ENCODE measurements around the gene FAF1.
A peak's percentile ranks its signal among the peaks of the same experiment; 100 is the strongest.

Gene FAF1

DNA sequence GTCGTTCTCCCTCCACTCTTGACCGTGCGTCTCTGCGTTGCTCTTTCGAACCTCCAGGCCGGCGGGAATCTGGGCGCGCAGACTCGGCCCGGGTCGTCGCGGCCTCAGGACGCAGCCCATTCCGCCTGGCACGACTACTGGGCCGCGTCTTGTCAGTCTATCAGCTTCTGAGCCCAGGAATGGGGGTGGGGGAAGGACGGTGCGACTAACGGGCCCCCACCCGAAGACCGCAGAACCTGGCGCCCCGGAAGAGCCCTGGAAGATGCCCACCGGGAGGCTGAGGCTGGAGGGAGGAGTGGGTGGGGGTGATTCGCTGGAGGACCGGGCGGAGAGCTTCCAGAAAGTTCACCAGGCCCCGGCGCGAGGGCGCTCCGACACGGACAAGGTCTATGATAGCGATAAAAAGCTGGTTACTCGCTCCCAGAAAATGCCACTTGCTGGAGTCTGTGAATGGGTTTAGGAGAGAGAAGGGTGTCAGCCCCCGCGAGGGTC is 535.1 kb downstream of the FAF1 start:
- TF ChIP-seq, protein P1, sequence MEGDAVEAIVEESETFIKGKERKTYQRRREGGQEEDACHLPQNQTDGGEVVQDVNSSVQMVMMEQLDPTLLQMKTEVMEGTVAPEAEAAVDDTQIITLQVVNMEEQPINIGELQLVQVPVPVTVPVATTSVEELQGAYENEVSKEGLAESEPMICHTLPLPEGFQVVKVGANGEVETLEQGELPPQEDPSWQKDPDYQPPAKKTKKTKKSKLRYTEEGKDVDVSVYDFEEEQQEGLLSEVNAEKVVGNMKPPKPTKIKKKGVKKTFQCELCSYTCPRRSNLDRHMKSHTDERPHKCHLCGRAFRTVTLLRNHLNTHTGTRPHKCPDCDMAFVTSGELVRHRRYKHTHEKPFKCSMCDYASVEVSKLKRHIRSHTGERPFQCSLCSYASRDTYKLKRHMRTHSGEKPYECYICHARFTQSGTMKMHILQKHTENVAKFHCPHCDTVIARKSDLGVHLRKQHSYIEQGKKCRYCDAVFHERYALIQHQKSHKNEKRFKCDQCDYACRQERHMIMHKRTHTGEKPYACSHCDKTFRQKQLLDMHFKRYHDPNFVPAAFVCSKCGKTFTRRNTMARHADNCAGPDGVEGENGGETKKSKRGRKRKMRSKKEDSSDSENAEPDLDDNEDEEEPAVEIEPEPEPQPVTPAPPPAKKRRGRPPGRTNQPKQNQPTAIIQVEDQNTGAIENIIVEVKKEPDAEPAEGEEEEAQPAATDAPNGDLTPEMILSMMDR (IDR thresholded peaks at IDR 0.05) = no peak
- no peaks in the 10 kb centered on the region for H3K36me3 Mint-ChIP-seq (ENCODE audit: low read depth)
- H3K9me3 Mint-ChIP-seq = peaks cover 10% of the 10 kb centered on the region
- no peak overlapping the region for H3K27ac Mint-ChIP-seq
- peaks cover 27% of the 10 kb centered on the region for H3K4me1 Mint-ChIP-seq
- H3K27me3 Mint-ChIP-seq (ENCODE audit: low read depth, poor library complexity) = peaks cover 100% of the 10 kb centered on the region
- peak; percentile 20 for DNase-seq
- peak overlapping the region; percentile 50 for H3K4me3 Mint-ChIP-seq

DNA sequence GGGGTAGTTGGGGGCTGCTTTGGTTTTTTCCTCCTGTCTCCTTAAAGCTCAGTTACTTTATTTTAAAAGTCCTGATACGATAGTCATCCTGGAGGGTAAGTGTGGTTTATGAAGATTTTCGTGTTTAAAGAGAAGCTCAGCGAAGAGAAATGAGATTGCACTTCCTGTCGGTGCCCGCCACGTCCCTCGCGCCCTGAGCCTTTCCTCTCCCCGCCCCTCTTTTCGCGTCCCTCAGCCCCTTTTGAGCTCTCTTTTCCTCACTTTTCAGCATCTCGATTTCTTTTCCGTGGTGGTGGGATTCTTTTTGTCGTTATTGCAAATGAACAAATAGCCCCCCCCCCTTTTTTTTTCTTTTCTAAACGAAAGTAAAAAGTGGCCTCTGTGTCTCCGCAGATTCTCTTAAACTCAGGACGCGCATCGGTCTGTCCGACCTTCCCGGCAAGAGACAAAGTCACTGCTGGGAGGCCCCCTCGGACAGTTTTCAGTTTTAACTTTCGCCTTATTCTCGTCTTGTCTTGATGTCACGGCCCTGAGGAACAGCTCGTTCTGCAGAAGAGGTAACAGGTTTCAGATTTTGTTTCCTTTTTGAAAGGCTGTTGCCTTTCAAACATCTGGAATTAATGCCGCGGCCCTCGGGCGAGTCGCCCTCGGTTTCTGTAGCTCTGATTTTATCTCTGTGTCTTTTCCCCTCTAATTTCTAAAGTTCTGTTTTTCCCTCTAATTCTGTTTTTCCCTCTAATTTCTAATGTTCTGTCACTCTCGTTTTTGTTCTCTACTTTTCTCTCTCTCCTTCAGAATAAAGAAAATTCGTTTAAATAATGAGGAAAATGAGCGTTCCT is 535.8 kb downstream of the FAF1 start:
- H3K4me3 Mint-ChIP-seq = peak overlapping the region; percentile 50
- peaks cover 100% of the 10 kb centered on the region for H3K27me3 Mint-ChIP-seq (ENCODE audit: low read depth, poor library complexity)
- peaks cover 10% of the 10 kb centered on the region for H3K9me3 Mint-ChIP-seq
- TF ChIP-seq, protein P1 (IDR thresholded peaks at IDR 0.05) = no peak
- peaks cover 27% of the 10 kb centered on the region for H3K4me1 Mint-ChIP-seq
- no peak overlapping the region for H3K27ac Mint-ChIP-seq
- DNase-seq = no peak
- H3K36me3 Mint-ChIP-seq (ENCODE audit: low read depth) = no peaks in the 10 kb centered on the region

DNA sequence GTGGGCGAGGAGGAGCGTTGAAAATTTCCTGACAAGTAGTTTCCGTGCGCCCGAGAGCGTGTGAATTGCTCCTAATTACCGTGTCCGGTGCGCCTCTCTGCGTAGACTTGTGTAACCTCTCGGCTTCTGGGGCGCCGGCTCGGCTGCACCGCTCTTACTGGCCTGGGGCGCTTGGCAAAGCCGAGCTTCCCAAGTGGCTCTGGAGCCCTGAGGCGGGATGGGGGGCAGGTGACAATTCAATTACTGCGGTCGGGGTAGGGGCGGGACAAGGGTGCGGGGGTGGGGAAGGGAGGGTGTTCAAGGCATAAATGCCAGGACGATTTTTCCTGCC is 536.4 kb downstream of the FAF1 start:
- Mint-ChIP-seq H3K36me3 (ENCODE audit: low read depth) (no peaks in the 10 kb centered on the region), H3K4me3 (peak overlapping the region; percentile 58), H3K4me1 (peaks cover 27% of the 10 kb centered on the region), H3K27me3 (ENCODE audit: low read depth, poor library complexity) (peaks cover 97% of the 10 kb centered on the region), H3K27ac (no peak overlapping the region), H3K9me3 (peaks cover 10% of the 10 kb centered on the region)
- no peak for DNase-seq
- TF ChIP-seq, protein P1 (IDR thresholded peaks at IDR 0.05) = no peak

DNA sequence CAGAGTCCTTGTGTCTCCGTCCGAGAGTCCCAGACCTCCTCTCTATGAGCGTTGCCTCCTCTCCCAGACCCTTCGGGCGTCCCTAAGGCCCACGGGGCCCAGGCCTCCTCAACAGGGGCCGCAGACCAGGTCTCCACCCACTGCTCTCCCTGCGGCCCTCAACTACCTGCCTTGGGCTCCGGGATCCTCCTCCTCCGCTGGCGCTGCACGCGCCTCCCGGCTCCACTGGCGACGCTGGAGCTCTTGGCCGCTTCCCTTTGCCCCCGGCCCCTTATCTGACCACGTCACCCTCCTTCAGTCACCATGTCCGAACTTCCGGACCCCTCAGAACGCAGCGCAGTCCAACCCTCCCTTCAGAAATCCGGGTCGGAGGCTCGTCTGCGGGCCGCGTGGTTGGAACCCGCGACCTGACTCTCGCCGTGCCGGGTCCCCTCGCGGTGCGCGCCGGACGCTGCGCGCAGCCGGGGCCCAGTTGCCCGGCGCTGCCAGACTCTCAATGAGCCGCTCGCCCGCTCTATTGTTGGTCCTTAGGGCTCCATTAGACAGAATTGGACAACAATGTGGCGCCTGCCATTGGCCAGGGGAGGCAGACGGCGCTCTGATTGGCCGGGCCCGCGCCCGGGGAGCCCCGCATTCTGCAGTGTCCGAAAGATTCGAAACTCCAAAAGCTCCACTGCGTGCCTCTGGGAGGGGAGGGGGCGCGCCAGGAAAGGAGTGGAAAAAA is 537.0 kb downstream of the FAF1 start, which contains the start of gene DMRTA2:
Gene DMRTA2 (minus strand): TSS at position 498 of the 724 bp plus-strand sequence. CDS start 1,907 bp downstream, outside the sequence.
- H3K27ac Mint-ChIP-seq = no peak within 1 kb of the TSS
- H3K36me3 Mint-ChIP-seq (ENCODE audit: low read depth) = no peaks in the 10 kb centered on the region
- TF ChIP-seq, protein P1 (IDR thresholded peaks at IDR 0.05) = no peak
- H3K27me3 Mint-ChIP-seq (ENCODE audit: low read depth, poor library complexity) = peaks cover 97% of the 10 kb centered on the region
- H3K4me3 Mint-ChIP-seq = peak within 1 kb of the TSS; percentile 65
- H3K4me1 Mint-ChIP-seq = peaks cover 27% of the 10 kb centered on the region
- peak; percentile 54 for DNase-seq
- peaks cover 10% of the 10 kb centered on the region for H3K9me3 Mint-ChIP-seq

DNA sequence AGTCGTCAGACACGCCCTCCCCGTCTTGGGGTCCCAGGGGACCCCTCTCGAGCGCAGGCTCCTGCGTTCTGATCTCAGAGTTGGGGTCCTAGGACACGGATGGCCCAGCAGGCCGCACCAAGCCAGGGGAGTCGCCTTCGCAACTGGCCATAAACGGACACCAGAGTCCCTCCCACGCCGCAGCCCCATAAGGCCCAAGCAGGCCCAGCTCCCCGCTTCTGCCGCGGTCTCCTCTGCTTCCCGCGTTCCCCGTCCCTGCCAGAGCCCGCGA is 537.5 kb downstream of the FAF1 start:
- no peak overlapping the region for H3K27ac Mint-ChIP-seq
- no peaks in the 10 kb centered on the region for H3K36me3 Mint-ChIP-seq (ENCODE audit: low read depth)
- peaks cover 10% of the 10 kb centered on the region for H3K9me3 Mint-ChIP-seq
- TF ChIP-seq, protein P1 (IDR thresholded peaks at IDR 0.05) = no peak
- peaks cover 97% of the 10 kb centered on the region for H3K27me3 Mint-ChIP-seq (ENCODE audit: low read depth, poor library complexity)
- H3K4me1 Mint-ChIP-seq = peaks cover 31% of the 10 kb centered on the region
- DNase-seq = peak; percentile 40
- peak overlapping the region; percentile 65 for H3K4me3 Mint-ChIP-seq
